ENCODE results near the gene SLC16A4. TPM values are rescaled to one million over a fixed set of nuclear protein-coding genes. Genes with fewer than 3 reads are reported as not detected.

Gene SLC16A4
- total RNA-seq, 1 donor from 2014 or later, result 0.96 TPM

- no peak for DNase-seq (ENCODE audit: low read depth, low spot score)
- no peak overlapping the region for H3K4me3 Mint-ChIP-seq
- no peaks in the 10 kb centered on the region for H3K9me3 Mint-ChIP-seq
- peaks cover 9% of the 10 kb centered on the region for H3K36me3 Mint-ChIP-seq (ENCODE audit: low read depth)
- peak; percentile 65 for TF ChIP-seq CTCF (conservative IDR thresholded peaks at IDR 0.05)
- H3K27ac Mint-ChIP-seq (ENCODE audit: unreplicated experiment), result no peak overlapping the region
- no peaks in the 10 kb centered on the region for H3K27me3 Mint-ChIP-seq (ENCODE audit: low read depth)
- peaks cover 46% of the 10 kb centered on the region for H3K4me1 Mint-ChIP-seq
Measured at GRCh38 chr1:110338309-110338885, 52.4 kb downstream of the SLC16A4 start.

- Mint-ChIP-seq H3K4me1 (peaks cover 40% of the 10 kb centered on the region), H3K27ac (ENCODE audit: unreplicated experiment) (no peak overlapping the region)
- DNase-seq (ENCODE audit: low read depth, low spot score), result peak; percentile 30
Measured at GRCh38 chr1:110337704-110338308, 53.0 kb downstream of the SLC16A4 start.

GRCh38 chr1:110336300-110337039 is 54.4 kb downstream of the SLC16A4 start:
- TF ChIP-seq CTCF (conservative IDR thresholded peaks at IDR 0.05), result no peak
- no peak overlapping the region for H3K27ac Mint-ChIP-seq (ENCODE audit: unreplicated experiment)
- no peak for DNase-seq (ENCODE audit: low read depth, low spot score)
- H3K36me3 Mint-ChIP-seq (ENCODE audit: low read depth), result peaks cover 9% of the 10 kb centered on the region
- peak overlapping the region; percentile 71 for H3K4me3 Mint-ChIP-seq
- H3K4me1 Mint-ChIP-seq, result peaks cover 27% of the 10 kb centered on the region
- no peaks in the 10 kb centered on the region for H3K27me3 Mint-ChIP-seq (ENCODE audit: low read depth)
- H3K9me3 Mint-ChIP-seq, result no peaks in the 10 kb centered on the region

More at GRCh38 chr1:110337704-110338308, 53.0 kb downstream of the SLC16A4 start:
- Mint-ChIP-seq H3K4me3 (no peak overlapping the region), H3K9me3 (no peaks in the 10 kb centered on the region), H3K27me3 (ENCODE audit: low read depth) (no peaks in the 10 kb centered on the region), H3K36me3 (ENCODE audit: low read depth) (peaks cover 9% of the 10 kb centered on the region)
- TF ChIP-seq CTCF (conservative IDR thresholded peaks at IDR 0.05), result no peak

- peak overlapping the region; percentile 38 for H3K4me3 Mint-ChIP-seq
- no peak for TF ChIP-seq CTCF (conservative IDR thresholded peaks at IDR 0.05)
- H3K4me1 Mint-ChIP-seq, result peaks cover 15% of the 10 kb centered on the region
- DNase-seq (ENCODE audit: low read depth, low spot score), result no peak
- no peak overlapping the region for H3K27ac Mint-ChIP-seq (ENCODE audit: unreplicated experiment)
- H3K27me3 Mint-ChIP-seq (ENCODE audit: low read depth), result no peaks in the 10 kb centered on the region
- H3K36me3 Mint-ChIP-seq (ENCODE audit: low read depth), result peaks cover 4% of the 10 kb centered on the region
- no peaks in the 10 kb centered on the region for H3K9me3 Mint-ChIP-seq
Measured at GRCh38 chr1:110335265-110335664, 55.6 kb downstream of the SLC16A4 start.

GRCh38 chr1:110328700-110329099 is 62.1 kb downstream of the SLC16A4 start:
- no peak for DNase-seq (ENCODE audit: low read depth, low spot score)
- no peaks in the 10 kb centered on the region for H3K9me3 Mint-ChIP-seq
- H3K36me3 Mint-ChIP-seq (ENCODE audit: low read depth), result no peaks in the 10 kb centered on the region
- no peak overlapping the region for H3K4me3 Mint-ChIP-seq
- TF ChIP-seq CTCF (conservative IDR thresholded peaks at IDR 0.05), result no peak
- H3K4me1 Mint-ChIP-seq, result no peaks in the 10 kb centered on the region
- H3K27ac Mint-ChIP-seq (ENCODE audit: unreplicated experiment), result no peak overlapping the region
- H3K27me3 Mint-ChIP-seq (ENCODE audit: low read depth), result no peaks in the 10 kb centered on the region
